ENCODE measurements around the gene MPV17.
"Not testable (repeated sequence)": the region's sequence is repeated elsewhere in the genome, so short reads cannot be mapped to it uniquely, and the experiment has no call there.

Gene MPV17

GRCh38 chr2:27323596-27324285, 844 bp upstream of the MPV17 start:
- no peak for DNase-seq (ENCODE audit: extremely low read depth in 1 of 2, low read depth in 1 of 2)

GRCh38 chr2:27322301-27322765, 564 bp downstream of the MPV17 start:
- DNase-seq (ENCODE audit: extremely low read depth in 1 of 2, low read depth in 1 of 2): no peak

GRCh38 chr2:27320958-27321543, 1.8 kb downstream of the MPV17 start:
- no peak for DNase-seq (ENCODE audit: extremely low read depth in 1 of 2, low read depth in 1 of 2)

- not testable (repeated sequence) for DNase-seq (ENCODE audit: extremely low read depth in 1 of 2, low read depth in 1 of 2)
These were observed 3.1 kb downstream of the MPV17 start for GRCh38 chr2:27319839-27320238.

GRCh38 chr2:27316655-27317412, 6.1 kb downstream of the MPV17 start:
- no peak for DNase-seq (ENCODE audit: extremely low read depth in 1 of 2, low read depth in 1 of 2)

- no peak for DNase-seq (ENCODE audit: extremely low read depth in 1 of 2, low read depth in 1 of 2)
These were observed 7.8 kb downstream of the MPV17 start for GRCh38 chr2:27315122-27315521.

GRCh38 chr2:27314709-27315108, 8.2 kb downstream of the MPV17 start:
- DNase-seq (ENCODE audit: extremely low read depth in 1 of 2, low read depth in 1 of 2): no peak

GRCh38 chr2:27313882-27314645, 8.8 kb downstream of the MPV17 start:
- no peak for DNase-seq (ENCODE audit: extremely low read depth in 1 of 2, low read depth in 1 of 2)

GRCh38 chr2:27312152-27312551, 10.7 kb downstream of the MPV17 start:
- DNase-seq (ENCODE audit: extremely low read depth in 1 of 2, low read depth in 1 of 2): no peak

- no peak for DNase-seq (ENCODE audit: extremely low read depth in 1 of 2, low read depth in 1 of 2)
These were observed 13.2 kb downstream of the MPV17 start for GRCh38 chr2:27309651-27310050.

GRCh38 chr2:27308359-27308881, 14.5 kb downstream of the MPV17 start, which contains the start of gene UCN:
Gene UCN, minus strand, starts transcription at chr2:27308445. Its CDS starts 550 bp downstream, at chr2:27307895.
- no peak for DNase-seq (ENCODE audit: extremely low read depth in 1 of 2, low read depth in 1 of 2)

- DNase-seq (ENCODE audit: extremely low read depth in 1 of 2, low read depth in 1 of 2): no peak
These were observed 15.1 kb downstream of the MPV17 start for GRCh38 chr2:27307545-27308358.

- no peak for DNase-seq (ENCODE audit: extremely low read depth in 1 of 2, low read depth in 1 of 2)
These were observed 15.7 kb downstream of the MPV17 start for GRCh38 chr2:27307287-27307544.

GRCh38 chr2:27306573-27307286, 16.2 kb downstream of the MPV17 start:
- DNase-seq (ENCODE audit: extremely low read depth in 1 of 2, low read depth in 1 of 2): no peak

GRCh38 chr2:27306136-27306535, 16.8 kb downstream of the MPV17 start:
- DNase-seq (ENCODE audit: extremely low read depth in 1 of 2, low read depth in 1 of 2): no peak

- no peak for DNase-seq (ENCODE audit: extremely low read depth in 1 of 2, low read depth in 1 of 2)
These were observed 17.4 kb downstream of the MPV17 start for GRCh38 chr2:27305516-27305915.

GRCh38 chr2:27304488-27305240, 18.2 kb downstream of the MPV17 start:
- DNase-seq (ENCODE audit: extremely low read depth in 1 of 2, low read depth in 1 of 2): no peak

- DNase-seq (ENCODE audit: extremely low read depth in 1 of 2, low read depth in 1 of 2): no peak
These were observed 19.5 kb downstream of the MPV17 start for GRCh38 chr2:27303093-27304025.

Data from stimulated activated CD8-positive, alpha-beta memory T cell treated with anti-CD3 and anti-CD28 coated beads, Interleukin-7, amount 100 ng/mL, for 48 hours (primary cell).